GM12801 (cell line): ENCODE measurements around the gene DCAF6.

ENCODE experiments used
- TF ChIP-seq, protein P1 (sequence below): IDR thresholded peaks from one replicate; pipeline ENCODE4 v1.5.1; 2011; ENCODE audit warnings: control low read depth; ENCODE audit not compliant: insufficient read length; ENCODE audit errors: extremely low read depth

DCAF6 gene

GRCh38 chr1:167936930-167937708 lies 636 bp downstream of the DCAF6 start, which contains the start of gene MPC2:
Gene MPC2 (minus strand): TSS chr1:167937072. CDS start chr1:167935841, 1,231 bp downstream.
- TF ChIP-seq, protein P1, sequence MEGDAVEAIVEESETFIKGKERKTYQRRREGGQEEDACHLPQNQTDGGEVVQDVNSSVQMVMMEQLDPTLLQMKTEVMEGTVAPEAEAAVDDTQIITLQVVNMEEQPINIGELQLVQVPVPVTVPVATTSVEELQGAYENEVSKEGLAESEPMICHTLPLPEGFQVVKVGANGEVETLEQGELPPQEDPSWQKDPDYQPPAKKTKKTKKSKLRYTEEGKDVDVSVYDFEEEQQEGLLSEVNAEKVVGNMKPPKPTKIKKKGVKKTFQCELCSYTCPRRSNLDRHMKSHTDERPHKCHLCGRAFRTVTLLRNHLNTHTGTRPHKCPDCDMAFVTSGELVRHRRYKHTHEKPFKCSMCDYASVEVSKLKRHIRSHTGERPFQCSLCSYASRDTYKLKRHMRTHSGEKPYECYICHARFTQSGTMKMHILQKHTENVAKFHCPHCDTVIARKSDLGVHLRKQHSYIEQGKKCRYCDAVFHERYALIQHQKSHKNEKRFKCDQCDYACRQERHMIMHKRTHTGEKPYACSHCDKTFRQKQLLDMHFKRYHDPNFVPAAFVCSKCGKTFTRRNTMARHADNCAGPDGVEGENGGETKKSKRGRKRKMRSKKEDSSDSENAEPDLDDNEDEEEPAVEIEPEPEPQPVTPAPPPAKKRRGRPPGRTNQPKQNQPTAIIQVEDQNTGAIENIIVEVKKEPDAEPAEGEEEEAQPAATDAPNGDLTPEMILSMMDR, result no peak

DNA sequence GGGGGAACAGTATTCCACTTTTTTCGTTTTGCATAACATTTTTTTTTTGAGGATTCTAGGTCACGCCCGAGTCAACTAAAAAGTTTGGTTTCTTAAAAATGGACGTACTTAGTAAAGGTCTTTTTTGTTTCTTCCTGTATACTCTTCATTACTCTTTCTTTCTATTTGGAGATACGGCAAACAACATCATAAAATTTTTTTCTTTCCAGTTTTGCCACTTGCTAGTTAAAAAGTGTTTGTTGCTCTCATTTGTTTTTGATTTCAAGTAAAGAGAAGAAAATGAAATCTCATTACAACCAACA lies 1.2 kb downstream of the DCAF6 start:
- TF ChIP-seq, protein P1, result no peak

DNA sequence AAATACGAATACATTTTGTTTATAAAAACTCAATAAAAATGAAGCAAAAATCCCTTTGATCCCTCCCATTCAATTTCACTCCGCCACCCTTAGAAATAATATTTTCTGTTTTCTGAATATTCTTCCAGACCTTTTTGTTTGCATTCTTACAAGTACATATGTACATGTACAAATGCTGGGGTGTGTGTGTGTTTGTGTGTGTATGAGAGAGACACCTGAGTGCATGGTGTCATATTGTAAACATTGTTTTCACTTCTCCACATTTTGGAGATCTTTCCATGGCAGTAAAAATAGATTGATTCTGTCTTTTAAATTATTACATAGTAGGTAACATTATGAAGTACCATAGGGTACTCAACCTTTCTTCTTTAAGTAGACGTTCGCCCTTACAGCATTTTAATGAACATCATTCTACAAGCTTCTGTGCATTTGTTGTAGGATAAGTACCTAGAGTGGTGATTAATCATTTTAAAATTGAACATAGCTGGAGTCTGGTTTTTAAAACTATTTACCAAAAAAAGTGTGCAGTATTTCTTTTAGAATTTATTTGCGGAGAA lies 1.7 kb downstream of the DCAF6 start:
- TF ChIP-seq, protein P1, result no peak

- TF ChIP-seq, protein P1, result no peak
Observed at GRCh38 chr1:167940264-167940663, 3.8 kb downstream of the DCAF6 start.

GRCh38 chr1:167943541-167943940 lies 7.1 kb downstream of the DCAF6 start:
- TF ChIP-seq, protein P1, result no peak

GRCh38 chr1:167947733-167948132 lies 11.2 kb downstream of the DCAF6 start:
- TF ChIP-seq, protein P1, result no peak

GRCh38 chr1:167949785-167950184 lies 13.3 kb downstream of the DCAF6 start:
- TF ChIP-seq, protein P1, result no peak
